SK-N-SH treated with all-trans-retinoic acid at 6 μM for 48 hours (cell line): Measurements from ENCODE around the gene CTNNAL1.

Experiments used
- ARNTL ChIP-seq: fragments of 450-650 bp; formaldehyde crosslinking; IDR thresholded peaks from 2 replicates; pipeline ENCODE4 v1.5.0; 2020; ENCODE audit warnings: low read depth, mild to moderate bottlenecking, moderate library complexity, borderline replicate concordance
- BACH2 ChIP-seq: fragments of 250-450 bp; sonication (Bioruptor Pico); IDR thresholded peaks from 2 replicates; pipeline ENCODE4 v1.9.0; 2021; ENCODE audit warnings: mild to moderate bottlenecking, borderline replicate concordance
- CREB5 ChIP-seq: fragments of 250-450 bp; sonication (Bioruptor Pico); IDR thresholded peaks from 2 replicates; pipeline ENCODE4 v1.5.1; 2020; ENCODE audit warnings: low read depth, mild to moderate bottlenecking, moderate library complexity
- ISL1 ChIP-seq: fragments of 250-450 bp; sonication (Bioruptor Pico); IDR thresholded peaks from 2 replicates; pipeline ENCODE4 v2.1.2; 2022; ENCODE audit warnings: mild to moderate bottlenecking, moderate library complexity
- RARB ChIP-seq: fragments of 250-450 bp; sonication (Bioruptor Pico); IDR thresholded peaks from 2 replicates; pipeline ENCODE4 v1.8.0; 2021; ENCODE audit warnings: mild to moderate bottlenecking, moderate library complexity
- ZFP3 ChIP-seq: fragments of 250-450 bp; sonication (Bioruptor Pico); IDR thresholded peaks from 2 replicates; pipeline ENCODE4 v1.5.0; 2020; ENCODE audit warnings: mild to moderate bottlenecking, moderate library complexity
- ZFP30 ChIP-seq: fragments of 450-650 bp; formaldehyde crosslinking; IDR thresholded peaks from 2 replicates; pipeline ENCODE4 v1.5.0; 2022; ENCODE audit warnings: mild to moderate bottlenecking, moderate library complexity
- ZNF565 ChIP-seq: fragments of 450-650 bp; formaldehyde crosslinking; conservative IDR thresholded peaks from 2 replicates; pipeline ENCODE4 v1.5.0; 2020; ENCODE audit warnings: low read depth, mild to moderate bottlenecking, moderate library complexity
- ZNF70 ChIP-seq: fragments of 450-650 bp; formaldehyde crosslinking; IDR thresholded peaks from 2 replicates; pipeline ENCODE4 v1.5.0; 2020; ENCODE audit warnings: mild to moderate bottlenecking, moderate library complexity
- ZNF8 ChIP-seq: fragments of 450-650 bp; formaldehyde crosslinking; IDR thresholded peaks from 2 replicates; pipeline ENCODE4 v1.5.0; 2020; ENCODE audit warnings: mild to moderate bottlenecking, moderate library complexity
- TF ChIP-seq, protein P1 (sequence below): fragments of 250-450 bp; sonication (Bioruptor Pico); IDR thresholded peaks from 2 replicates; pipeline ENCODE4 v1.5.0; 2020; ENCODE audit warnings: mild to moderate bottlenecking, moderate library complexity
- TF ChIP-seq, protein P2 (sequence below): fragments of 250-450 bp; sonication (Bioruptor Pico); IDR thresholded peaks from 2 replicates; pipeline ENCODE4 v1.8.0; 2020; ENCODE audit warnings: mild to moderate bottlenecking, moderate library complexity, borderline replicate concordance

- TF ChIP-seq ZFP30 (CRISPR knock-in tag): no peak
- TF ChIP-seq ISL1 (CRISPR knock-in tag): no peak
- no peak for TF ChIP-seq ZNF70 (CRISPR knock-in tag)
- TF ChIP-seq RARB: no peak
- TF ChIP-seq CREB5 (CRISPR knock-in tag): no peak
- no peak for TF ChIP-seq ARNTL (CRISPR knock-in tag)
- no peak for TF ChIP-seq ZNF565 (CRISPR knock-in tag)
- TF ChIP-seq ZNF8 (CRISPR knock-in tag): no peak
- TF ChIP-seq, protein P1, sequence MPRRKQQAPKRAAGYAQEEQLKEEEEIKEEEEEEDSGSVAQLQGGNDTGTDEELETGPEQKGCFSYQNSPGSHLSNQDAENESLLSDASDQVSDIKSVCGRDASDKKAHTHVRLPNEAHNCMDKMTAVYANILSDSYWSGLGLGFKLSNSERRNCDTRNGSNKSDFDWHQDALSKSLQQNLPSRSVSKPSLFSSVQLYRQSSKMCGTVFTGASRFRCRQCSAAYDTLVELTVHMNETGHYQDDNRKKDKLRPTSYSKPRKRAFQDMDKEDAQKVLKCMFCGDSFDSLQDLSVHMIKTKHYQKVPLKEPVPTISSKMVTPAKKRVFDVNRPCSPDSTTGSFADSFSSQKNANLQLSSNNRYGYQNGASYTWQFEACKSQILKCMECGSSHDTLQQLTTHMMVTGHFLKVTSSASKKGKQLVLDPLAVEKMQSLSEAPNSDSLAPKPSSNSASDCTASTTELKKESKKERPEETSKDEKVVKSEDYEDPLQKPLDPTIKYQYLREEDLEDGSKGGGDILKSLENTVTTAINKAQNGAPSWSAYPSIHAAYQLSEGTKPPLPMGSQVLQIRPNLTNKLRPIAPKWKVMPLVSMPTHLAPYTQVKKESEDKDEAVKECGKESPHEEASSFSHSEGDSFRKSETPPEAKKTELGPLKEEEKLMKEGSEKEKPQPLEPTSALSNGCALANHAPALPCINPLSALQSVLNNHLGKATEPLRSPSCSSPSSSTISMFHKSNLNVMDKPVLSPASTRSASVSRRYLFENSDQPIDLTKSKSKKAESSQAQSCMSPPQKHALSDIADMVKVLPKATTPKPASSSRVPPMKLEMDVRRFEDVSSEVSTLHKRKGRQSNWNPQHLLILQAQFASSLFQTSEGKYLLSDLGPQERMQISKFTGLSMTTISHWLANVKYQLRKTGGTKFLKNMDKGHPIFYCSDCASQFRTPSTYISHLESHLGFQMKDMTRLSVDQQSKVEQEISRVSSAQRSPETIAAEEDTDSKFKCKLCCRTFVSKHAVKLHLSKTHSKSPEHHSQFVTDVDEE: no peak
- TF ChIP-seq BACH2 (CRISPR knock-in tag): no peak
- TF ChIP-seq, protein P2, sequence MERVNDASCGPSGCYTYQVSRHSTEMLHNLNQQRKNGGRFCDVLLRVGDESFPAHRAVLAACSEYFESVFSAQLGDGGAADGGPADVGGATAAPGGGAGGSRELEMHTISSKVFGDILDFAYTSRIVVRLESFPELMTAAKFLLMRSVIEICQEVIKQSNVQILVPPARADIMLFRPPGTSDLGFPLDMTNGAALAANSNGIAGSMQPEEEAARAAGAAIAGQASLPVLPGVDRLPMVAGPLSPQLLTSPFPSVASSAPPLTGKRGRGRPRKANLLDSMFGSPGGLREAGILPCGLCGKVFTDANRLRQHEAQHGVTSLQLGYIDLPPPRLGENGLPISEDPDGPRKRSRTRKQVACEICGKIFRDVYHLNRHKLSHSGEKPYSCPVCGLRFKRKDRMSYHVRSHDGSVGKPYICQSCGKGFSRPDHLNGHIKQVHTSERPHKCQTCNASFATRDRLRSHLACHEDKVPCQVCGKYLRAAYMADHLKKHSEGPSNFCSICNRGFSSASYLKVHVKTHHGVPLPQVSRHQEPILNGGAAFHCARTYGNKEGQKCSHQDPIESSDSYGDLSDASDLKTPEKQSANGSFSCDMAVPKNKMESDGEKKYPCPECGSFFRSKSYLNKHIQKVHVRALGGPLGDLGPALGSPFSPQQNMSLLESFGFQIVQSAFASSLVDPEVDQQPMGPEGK: no peak
- TF ChIP-seq ZFP3: no peak
Observed at GRCh38 chr9:108980893-108981292, 32.4 kb downstream of the CTNNAL1 start.
